HL-60/S4 (cell line): ENCODE measurements around the gene SELENOF.
"Not testable (repeated sequence)": the region's sequence is repeated elsewhere in the genome, so short reads cannot be mapped to it uniquely, and the experiment has no call there.

Experiments used
- in situ Hi-C: fragments of 300-500 bp; cut with MboI; formaldehyde crosslinking; loops from 2 replicates; pipeline ENCODE4 v1.14.3; 2022; ENCODE audit warnings: low sequenced_read_pairs

The SELENOF gene

DNA sequence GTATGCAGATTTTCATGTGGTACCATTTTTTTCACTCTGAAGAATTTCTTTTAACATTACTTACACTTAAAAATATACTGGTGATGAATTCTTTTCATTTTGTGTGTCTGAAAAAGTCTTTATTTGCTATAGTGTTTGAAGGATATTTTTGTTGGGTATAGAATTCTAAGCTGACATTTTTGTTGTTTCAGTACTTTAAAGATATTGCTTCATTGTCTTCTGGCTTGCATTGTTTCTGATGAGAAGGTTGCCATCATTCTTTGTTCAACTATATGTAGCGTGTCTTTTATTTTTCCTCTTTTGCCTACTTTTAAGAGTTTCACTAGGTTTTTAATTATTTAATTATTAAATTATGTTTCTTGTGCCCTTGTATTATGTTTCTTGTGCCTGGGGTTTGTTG lies 8.5 kb upstream of the SELENOF start:
- in situ Hi-C loops, result no loop called here

DNA sequence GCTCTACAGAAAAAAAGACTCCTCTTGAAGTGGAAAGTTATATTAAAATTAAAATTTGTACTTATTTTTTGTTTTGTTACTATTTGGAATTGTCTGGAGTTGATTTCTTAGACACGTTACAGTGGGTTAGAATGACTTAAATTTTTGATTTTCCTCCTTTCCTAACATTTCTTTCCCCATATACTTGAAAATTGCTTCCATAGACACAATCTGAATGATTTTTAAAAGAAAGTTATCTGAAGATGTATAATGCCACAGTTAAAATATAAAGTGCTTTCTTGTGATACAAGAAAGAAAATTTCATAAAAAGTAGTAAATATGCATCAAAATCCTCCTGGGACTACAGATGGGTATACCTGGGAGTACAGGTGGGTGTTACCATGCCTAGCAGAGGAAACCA lies 2.8 kb upstream of the SELENOF start:
- in situ Hi-C loops, result no loop called here

DNA sequence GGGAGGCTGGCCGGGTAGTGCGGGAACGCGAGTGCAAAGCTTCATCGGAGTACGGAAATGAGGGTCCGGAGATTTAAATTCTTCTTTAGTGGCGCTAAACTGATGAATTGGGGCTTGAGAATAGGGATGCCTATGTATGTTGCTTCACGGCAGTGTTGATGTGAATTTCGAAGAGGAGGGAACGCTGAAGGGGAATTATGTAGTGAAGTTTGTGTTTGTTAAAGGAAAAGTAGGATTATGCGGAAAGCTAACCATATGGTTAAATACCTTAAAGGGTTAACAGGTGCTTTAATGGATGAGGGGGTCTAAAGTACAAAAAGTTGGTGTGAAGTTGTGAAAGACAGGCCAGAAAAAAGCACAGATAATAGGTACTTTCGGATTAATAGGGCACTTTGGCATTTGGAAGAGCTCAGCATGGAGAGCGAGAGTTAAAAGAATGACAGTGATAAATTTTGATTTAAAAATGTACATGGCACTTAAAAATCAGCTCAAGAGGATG lies 1.9 kb upstream of the SELENOF start:
- in situ Hi-C loops, result no loop called here

DNA sequence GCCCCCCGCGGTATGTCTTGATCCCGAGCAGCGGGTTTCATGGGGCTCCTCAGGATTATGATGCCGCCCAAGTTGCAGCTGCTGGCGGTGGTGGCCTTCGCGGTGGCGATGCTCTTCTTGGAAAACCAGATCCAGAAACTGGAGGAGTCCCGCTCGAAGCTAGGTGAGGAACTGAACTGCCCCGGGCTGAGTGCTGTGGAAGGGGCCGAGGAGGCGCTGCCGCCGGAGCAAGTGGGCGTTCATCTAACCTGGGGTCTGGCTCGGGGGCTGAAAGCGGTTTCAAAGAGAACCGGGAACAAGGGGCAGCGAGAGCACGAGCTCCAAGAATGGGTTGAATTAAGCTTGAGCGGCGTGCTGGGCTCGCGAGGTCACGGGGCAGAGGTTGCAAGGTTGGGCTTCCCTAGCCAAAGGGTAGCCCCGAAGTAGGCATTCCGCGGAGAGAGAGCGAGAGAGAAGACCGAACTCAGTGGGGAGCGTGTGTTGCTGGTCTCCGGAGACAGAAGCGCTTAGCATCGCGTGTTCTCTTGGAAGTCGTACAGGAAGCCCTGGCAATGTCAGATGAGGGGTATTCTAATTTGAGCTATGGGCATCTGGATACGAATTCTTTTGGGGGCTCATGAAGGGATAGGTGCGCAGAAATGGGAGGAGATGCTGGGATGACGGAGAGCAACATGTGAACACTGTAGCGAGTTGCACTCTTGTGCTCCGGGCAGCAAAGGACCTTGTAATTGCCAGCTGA lies 1.2 kb upstream of the SELENOF start:
- in situ Hi-C loops, result no loop called here

DNA sequence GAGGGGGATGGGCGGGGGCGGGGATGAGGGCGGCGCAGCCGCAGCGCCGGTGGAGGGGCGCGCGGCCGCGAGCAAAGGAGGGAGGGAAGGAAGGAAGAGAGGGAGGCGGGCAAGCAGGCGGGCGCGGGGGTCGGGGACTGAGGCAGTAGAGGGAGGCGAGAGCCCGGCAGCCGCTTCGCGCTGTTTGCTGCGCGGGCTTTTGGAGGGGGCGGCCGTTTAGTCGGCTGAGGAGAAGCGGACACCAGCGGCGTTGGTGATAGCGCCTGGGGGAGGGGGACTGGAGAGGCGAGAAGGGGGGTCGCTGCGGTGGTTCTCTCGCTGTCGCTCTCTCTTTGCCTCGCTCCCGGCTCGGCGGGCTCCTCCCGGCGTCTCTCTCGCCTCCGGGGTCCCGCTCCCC lies 673 bp upstream of the SELENOF start, which contains the start of gene HS2ST1:
Gene HS2ST1 (plus strand): TSS at position 35 of the 397 bp plus-strand sequence.
- in situ Hi-C loops, result no loop called here

DNA sequence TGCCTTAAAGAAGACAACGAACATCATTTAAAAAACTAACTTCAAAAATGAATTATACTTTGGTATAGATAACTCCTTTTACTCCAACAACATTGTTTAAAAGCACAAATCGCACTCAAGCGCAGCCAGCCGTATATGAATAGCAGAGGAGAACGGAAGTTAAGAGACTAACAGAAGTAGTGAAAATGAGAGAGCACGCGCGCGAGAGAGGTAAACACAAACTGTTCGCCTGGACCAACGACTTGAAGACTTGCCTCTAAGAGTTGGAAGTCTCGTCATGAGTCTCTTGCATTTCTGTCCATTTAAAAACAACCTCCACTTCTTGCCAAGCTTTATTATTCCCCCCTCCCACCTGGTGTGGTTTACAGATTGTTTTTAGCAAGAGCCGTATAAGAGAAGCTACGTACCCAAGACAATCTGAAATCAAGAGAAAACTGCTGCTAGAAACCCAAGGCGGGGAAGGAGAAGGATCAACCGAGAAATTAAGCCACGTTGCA lies 479 bp downstream of the SELENOF start:
- in situ Hi-C loops, result no loop called here

DNA sequence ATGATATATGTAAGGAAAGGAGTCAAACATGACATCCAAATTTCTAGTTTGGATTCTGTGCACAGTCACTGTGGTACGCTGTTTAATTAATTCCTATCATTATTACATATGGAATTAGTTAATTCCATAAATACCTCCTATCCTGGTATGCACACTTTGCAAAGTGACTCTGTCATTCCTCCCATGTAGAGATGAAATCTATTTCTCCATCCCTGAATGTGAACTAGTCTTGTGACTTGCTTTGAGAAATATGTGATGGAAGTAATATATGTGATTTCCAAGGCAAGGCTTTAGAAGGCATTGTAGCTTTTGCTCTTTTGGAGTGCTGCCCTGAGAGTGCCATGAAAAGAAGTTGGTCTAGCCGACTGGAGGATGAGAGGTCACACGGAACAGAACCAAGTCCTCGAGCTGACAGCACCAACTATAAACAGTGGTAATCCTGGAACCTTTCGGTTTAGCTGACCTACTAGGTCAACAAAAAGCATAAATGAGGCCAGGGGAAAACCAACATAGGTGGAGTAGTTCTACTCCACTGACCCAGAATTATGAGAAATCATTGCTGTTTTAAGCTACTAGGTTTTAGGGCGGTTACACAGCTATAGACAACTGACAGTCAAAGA lies 1.5 kb downstream of the SELENOF start:
- in situ Hi-C loops, result no loop called here

DNA sequence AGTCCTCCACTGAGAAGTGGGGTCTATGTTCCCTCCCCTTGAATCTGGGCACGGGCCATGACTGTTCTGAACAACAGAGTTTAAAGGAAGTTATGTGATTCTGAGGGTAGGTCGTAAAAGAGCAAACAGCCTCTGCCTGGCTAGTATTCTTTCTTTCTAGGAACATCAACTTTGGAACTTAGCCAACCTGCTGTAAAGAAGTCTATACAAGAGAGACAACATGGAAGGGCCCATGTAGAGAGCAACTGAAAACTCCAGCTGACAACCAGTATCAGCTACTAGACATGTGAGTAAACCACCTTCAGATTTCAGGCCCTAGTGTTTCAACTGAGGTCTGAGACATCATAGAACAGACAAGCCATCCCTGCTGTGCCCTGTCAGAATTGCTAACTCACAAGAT lies 7.5 kb downstream of the SELENOF start:
- in situ Hi-C loops, result no loop called here

DNA sequence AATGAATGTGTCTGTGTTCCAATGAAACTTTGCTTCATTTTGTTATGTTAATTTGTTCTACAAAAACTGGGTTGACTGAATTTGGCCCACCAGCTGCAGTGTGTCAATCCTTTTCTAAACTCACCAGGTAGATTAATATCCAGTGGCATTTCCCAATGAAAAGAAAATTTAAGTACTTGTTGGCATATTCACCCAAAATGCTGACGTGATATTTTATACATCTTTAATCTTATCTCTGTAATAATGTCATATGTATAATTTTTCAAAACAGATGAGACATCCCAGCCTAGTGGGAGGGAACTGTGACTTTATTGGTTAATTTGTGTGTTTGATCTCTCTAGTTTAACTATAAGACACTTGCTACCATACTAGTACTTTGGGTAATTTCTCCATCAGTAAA lies 8.1 kb downstream of the SELENOF start:
- in situ Hi-C loops, result no loop called here

DNA sequence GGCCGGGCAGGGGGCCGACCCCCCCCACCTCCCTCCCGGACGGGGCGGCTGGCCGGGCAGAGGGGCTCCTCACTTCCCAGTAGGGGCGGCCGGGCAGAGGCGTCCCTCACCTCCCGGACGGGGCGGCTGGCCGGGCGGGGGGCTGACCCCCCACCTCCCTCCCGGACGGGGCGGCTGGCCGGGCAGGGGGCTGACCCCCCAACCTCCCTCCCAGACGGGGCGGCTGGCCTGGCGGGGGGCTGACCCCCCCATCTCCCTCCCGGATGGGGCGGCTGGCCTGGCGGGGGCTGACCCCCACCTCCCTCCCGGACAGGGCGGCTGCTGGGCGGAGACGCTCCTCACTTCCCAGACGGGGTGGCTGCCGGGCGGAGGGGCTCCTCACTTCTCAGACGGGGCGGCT lies 14.5 kb downstream of the SELENOF start:
- in situ Hi-C loops, result not testable (repeated sequence)

DNA sequence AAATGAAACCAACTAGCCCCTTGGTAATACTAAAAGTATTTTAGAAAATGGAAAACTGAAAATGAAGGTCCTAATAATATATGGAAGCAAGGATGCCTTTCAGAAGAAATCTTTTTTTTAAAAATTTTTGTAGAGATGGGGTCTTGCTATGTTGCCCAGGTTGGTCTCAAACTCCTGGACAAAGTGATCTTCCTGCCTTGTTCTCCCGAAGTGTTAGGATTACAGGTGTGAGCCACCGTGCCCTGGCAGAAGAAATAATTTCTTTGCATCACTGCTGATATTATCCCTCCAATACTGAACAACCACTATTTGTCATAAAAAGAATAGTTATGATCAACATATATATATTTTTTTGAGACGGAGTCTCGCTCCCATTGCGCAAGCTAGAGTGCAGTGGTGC lies 25.6 kb downstream of the SELENOF start:
- in situ Hi-C loops, result no loop called here

DNA sequence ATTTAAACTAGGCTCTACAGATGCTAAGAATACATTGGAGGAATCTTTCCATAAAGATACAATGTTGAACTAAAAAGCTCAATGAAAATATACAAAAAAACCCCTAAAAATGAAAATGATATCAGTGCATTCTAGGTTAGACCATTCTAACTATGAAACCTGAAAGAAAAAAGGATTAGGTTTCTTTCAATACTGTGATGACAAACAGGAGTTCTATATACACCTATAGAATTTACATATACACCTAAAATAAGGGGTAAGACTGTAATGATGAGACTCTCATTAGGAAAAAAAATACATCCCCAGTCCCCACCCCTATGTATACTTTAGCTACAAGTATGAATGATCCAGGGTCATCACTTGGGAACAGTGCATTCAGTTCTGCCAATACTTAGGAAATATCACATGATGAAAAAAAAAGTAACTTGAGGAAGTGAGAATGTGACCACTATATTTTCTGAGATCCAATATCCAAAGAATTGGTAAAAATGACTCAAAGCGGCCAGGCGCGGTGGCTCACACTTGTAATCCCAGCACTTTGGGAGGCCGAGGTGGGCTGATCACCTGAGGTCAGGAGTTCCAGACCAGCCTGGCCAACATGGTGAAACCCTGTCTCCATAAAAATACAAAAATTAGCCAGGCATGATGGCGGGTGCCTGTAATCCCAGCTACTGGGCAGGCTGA lies 26.3 kb downstream of the SELENOF start:
- in situ Hi-C loops, result no loop called here

DNA sequence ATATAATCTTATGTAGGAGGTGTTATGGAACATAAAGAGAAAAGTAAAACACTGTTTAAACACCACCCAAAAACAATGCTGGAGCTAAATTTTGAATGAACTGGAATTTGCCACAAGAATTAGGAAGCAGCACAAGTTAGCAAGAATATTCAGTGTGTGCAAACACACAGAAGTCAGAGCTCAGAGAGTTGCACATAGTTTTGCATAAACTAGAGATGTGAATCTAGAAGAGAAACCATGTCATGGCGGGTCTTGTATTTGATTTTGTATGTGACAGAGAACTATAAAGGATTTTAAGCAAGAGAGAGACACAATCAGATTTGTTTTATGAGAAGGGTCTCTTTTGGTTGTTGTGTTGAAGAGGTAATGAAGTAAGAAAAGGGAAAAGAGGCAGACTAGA lies 38.2 kb downstream of the SELENOF start:
- in situ Hi-C loops, result no loop called here

DNA sequence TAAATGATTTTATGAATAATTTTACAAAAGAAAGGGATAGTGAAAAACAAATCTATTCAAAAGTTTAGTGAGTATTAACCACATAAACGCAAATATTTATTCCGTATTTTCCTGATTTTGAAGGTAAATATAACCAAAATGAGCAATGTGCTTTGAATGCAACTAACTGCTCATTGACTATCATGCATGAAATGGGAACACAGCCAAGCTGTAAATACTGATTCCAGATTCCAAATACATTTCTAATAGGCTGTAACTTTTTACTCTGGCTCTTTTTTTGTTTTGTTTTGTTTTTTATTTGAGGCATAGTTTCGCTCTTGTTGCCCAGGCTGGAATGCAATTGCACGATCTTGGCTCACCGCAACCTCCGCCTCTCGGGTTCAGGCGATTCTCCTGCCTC lies 41.8 kb downstream of the SELENOF start:
- in situ Hi-C loops, result no loop called here

DNA sequence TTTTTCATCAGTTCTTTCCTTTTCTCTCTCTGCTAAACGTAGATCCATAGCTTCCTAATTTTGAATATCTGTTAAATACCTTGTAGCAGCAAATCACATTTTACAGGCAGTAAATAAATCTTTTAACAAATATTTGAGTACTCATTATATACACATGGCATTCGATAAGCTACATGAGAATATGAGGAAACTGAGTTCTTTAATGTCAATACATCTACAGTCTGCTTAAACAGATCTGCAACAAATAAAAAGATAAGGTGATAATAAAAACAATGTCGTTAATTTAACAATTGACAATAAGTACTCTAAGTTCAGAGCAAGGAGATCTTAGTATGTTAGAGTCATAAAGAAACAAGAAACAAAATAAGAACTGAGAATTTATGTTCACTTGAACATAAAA lies 42.9 kb downstream of the SELENOF start:
- in situ Hi-C loops, result no loop called here

DNA sequence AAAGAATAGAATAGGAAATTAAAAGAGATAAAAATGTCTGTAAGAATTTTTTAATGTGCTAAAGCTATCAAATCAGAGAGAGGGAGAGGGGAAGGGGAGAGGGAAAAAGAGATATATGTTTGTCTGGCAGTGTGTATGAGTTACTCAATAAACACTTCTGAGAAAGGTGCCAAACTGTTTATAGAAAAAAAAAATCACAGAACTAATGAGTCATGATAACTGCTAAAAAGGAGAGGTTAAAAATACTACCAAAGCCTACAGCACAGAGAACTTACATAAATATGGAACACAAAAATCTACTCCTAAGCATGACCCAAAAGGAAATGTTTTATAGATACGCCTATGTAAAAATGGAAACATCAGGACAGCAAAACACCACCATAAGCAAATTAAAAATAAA lies 45.4 kb downstream of the SELENOF start:
- in situ Hi-C loops, result no loop called here

DNA sequence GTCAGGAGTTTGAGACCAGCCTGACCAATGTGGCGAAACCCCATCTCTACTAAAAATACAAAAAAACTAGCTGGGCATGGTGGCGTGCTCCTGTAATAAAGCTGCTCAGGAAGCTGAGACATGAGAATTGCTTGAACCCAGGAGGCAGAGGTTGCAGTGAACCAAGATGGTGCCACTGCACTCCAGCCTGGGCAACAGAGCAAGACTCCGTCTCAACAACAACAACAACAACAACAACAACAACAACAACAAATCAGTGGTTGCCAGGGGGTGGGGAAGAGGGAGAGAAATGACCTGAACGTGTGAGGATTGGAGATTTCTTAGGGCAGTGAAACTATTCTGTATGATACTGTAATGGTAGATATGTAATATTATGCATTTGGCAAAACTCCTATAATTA lies 46.6 kb downstream of the SELENOF start:
- in situ Hi-C loops, result not testable (repeated sequence)

DNA sequence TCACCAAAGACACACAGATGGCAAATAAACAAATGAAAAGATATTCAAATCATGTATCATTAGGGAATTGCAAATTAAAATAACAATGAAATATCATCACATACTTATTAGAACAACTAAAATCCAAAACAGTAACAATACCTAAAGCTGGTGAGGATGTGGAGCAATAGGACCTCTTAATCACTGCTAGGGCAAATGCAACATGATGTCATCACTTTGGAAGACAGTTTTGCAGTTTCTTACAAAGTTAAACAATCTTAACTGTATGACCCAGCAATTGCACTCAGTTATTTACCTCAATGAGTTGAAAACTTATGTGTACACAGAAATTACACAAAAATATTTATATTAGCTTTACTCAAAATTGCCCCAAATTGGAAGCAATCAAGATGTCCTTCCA lies 47.3 kb downstream of the SELENOF start:
- in situ Hi-C loops, result no loop called here

DNA sequence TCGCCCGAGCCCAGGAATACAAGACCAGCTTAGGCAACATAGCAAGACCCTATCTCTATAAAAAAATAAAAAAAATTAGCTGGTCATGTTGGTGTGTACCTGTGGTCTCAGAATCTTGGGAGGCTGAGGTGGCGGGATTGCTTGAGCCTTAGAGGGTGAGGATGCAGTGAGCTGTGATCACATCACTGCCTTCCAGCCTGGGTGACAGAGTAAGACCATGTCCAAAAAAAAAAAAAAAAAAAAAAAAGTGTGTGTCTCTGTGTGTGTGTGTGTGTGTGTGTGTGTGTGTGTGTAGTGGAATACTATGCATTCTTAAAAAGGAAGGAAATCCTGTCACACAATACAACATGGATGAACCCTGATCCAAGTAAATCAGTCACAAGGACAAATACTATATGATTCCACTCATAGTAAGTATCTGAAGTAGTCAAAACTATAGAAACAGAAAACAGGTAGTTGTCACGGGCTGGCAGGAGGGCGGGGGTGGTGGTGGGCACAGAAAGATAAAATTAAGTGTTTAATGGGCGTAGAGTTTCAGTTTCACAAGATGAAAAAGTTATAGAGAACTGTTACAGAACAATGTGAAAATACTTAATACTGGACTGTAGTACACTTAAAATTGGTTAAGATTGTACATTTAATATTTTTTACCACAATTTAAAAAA lies 47.8 kb downstream of the SELENOF start:
- in situ Hi-C loops, result no loop called here

DNA sequence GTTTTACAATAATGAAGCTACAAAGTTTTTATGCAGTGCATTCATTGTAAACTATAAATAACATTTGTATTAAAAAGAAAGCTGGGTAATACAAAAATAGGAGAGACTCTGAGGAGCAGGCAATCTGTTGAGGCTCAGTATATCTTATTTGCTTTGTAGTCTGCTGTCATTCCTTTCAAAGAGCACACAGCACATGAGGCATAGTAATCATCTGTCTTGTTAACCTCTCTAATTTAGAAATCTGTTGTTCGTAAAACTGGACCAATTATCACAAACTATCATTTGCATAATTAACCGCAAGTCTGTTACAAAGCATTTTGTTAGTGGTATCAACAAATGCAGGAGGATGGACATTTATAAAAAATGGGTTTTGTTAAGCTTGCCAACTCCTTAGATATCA lies 51.0 kb downstream of the SELENOF start:
- in situ Hi-C loops, result no loop called here

DNA sequence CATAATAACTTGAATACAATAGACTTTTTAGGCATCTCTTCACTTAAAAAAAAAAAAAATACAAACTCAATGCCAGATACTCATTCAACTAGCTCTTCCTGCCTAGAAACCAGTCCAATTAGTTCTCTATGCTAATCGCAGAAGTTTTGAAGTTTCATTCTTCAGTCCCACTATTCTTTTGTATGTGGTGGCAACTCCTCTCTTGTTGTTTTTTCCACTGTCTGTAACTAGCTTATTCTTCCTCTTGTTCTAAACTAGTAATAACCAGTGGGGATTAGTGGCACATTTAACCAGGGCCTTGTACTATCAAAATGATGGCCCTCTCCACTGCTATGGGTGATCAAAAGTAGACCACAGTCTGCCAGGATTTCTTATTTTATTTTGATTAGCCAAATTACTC lies 52.5 kb downstream of the SELENOF start:
- in situ Hi-C loops, result no loop called here
